ENCODE results near the gene EXOC2. TPM values are rescaled to one million over a fixed set of nuclear protein-coding genes. Genes with fewer than 3 reads are reported as not detected.

Gene EXOC2
- total RNA-seq, 1 experiment from 2014 or later = 30.5 TPM

DNA sequence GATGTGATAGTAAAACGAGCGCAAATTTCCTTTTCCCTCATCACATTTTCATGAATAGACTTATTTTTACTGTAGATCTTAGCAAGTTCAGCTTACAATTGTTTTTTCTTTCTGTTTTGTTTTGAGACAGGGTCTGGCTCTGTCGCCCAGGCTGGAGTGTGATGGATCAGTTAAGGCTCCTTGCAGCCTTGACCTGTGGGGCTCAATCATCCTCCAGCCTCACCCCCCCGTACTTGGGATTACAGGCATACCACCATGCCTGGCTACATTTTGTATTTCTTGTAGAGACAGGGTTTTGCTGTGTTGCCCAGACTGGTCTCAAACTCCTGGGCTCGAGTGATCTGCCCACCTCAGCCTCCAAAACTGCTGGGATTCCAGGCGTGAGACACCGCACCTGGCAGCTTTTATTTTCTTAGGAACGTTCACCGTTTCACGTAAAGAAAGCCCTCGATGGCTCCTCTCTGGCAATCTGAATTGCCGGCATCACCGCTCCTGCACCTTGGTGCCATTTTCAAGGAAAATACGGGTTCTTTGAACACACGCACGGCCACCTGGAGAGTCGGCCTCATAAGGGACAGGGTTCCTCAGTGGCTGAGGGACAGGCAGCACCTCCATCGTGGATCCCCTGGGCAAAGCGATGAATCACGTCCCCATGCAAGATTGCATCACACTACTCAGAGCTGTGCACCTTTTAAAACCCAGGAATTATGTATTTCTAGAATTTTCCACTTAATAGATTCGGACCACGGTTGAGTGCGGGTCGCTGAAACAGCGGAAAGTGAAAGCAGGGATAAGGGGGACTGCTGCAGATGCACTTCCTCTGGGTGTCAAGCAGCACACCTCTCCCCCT is 222.7 kb downstream of the EXOC2 start:
- BruUV-seq (replicated peaks) = no TSS peak
- H3K27me3 ChIP-seq (ENCODE audit: control insufficient read depth, insufficient read depth, low read length) = no peaks in the 10 kb centered on the region; the same call in 1 of the 2 replicates
- intact Hi-C loops (cut with micrococcal nuclease; ENCODE audit: unreplicated experiment) (no loop called here), in situ Hi-C loops (cut with HindIII; ENCODE audit: low pct_unique_long_range_greater_than_20kb, low sequenced_read_pairs) (no loop called here)
- H3K4me3 ChIP-seq (ENCODE audit: low read depth in 2 of 2, low read length in 2 of 2) = no peak overlapping the region
- DNase-seq (ENCODE audit: low read depth, low spot score) (no peak), ATAC-seq (no peak)
- no peak overlapping the region for H3K27ac ChIP-seq (ENCODE audit: low read length)
- POLR2A ChIA-PET = no interaction called here
- H3K36me3 ChIP-seq (ENCODE audit: control insufficient read depth, insufficient read depth, low read length) = no peaks in the 10 kb centered on the region
- CTCF ChIA-PET = no interaction called here
- TF ChIP-seq SIN3A (IDR thresholded peaks at IDR 0.05; ENCODE audit: borderline replicate concordance, insufficient read depth, low read depth, low read length) = no peak
- no peak for TF ChIP-seq POLR2AphosphoS5 (IDR thresholded peaks at IDR 0.05; ENCODE audit: low read depth, low read length)
- no peak for TF ChIP-seq TCF7L2 (IDR thresholded peaks at IDR 0.05; ENCODE audit: low read depth, low read length)
- TF ChIP-seq, protein P1, sequence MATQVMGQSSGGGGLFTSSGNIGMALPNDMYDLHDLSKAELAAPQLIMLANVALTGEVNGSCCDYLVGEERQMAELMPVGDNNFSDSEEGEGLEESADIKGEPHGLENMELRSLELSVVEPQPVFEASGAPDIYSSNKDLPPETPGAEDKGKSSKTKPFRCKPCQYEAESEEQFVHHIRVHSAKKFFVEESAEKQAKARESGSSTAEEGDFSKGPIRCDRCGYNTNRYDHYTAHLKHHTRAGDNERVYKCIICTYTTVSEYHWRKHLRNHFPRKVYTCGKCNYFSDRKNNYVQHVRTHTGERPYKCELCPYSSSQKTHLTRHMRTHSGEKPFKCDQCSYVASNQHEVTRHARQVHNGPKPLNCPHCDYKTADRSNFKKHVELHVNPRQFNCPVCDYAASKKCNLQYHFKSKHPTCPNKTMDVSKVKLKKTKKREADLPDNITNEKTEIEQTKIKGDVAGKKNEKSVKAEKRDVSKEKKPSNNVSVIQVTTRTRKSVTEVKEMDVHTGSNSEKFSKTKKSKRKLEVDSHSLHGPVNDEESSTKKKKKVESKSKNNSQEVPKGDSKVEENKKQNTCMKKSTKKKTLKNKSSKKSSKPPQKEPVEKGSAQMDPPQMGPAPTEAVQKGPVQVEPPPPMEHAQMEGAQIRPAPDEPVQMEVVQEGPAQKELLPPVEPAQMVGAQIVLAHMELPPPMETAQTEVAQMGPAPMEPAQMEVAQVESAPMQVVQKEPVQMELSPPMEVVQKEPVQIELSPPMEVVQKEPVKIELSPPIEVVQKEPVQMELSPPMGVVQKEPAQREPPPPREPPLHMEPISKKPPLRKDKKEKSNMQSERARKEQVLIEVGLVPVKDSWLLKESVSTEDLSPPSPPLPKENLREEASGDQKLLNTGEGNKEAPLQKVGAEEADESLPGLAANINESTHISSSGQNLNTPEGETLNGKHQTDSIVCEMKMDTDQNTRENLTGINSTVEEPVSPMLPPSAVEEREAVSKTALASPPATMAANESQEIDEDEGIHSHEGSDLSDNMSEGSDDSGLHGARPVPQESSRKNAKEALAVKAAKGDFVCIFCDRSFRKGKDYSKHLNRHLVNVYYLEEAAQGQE (IDR thresholded peaks at IDR 0.05; ENCODE audit: insufficient read depth in 1 of 2, low read depth in 2 of 2, low read length in 1 of 2) = no peak
- TF ChIP-seq, protein P2, sequence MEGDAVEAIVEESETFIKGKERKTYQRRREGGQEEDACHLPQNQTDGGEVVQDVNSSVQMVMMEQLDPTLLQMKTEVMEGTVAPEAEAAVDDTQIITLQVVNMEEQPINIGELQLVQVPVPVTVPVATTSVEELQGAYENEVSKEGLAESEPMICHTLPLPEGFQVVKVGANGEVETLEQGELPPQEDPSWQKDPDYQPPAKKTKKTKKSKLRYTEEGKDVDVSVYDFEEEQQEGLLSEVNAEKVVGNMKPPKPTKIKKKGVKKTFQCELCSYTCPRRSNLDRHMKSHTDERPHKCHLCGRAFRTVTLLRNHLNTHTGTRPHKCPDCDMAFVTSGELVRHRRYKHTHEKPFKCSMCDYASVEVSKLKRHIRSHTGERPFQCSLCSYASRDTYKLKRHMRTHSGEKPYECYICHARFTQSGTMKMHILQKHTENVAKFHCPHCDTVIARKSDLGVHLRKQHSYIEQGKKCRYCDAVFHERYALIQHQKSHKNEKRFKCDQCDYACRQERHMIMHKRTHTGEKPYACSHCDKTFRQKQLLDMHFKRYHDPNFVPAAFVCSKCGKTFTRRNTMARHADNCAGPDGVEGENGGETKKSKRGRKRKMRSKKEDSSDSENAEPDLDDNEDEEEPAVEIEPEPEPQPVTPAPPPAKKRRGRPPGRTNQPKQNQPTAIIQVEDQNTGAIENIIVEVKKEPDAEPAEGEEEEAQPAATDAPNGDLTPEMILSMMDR (IDR thresholded peaks at IDR 0.05) = no peak
- no peaks in the 10 kb centered on the region for H3K9me3 ChIP-seq (ENCODE audit: control insufficient read depth, insufficient read depth, low read depth, low read length)
- H3K4me1 ChIP-seq (ENCODE audit: control insufficient read depth, insufficient read depth, low read length) = no peaks in the 10 kb centered on the region

DNA sequence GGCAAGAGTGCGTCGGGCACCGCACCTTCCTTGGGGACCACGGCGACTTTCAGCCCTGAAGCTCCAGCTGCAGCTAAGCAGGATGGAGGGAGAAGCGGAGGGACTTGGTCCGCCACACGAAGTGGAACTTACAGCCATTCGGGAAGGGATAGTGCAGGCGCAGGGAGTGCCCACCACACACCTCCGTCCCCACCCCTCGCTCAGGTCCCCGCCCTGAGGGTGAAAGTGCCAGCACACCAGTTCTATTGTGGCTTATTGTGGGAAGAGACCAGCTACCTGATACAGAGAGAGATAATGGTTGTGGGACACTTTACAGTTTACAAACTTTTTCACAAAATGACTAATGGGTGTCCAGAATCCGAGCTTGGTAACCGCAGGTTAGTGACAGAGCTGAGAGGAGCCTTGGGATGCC is 225.3 kb downstream of the EXOC2 start:
- Histone ChIP-seq H3K36me3 (ENCODE audit: control insufficient read depth, insufficient read depth, low read length) (no peaks in the 10 kb centered on the region), H3K27me3 (ENCODE audit: control insufficient read depth, insufficient read depth, low read length) (no peaks in the 10 kb centered on the region; the same call in 1 of the 2 replicates), H3K4me3 (ENCODE audit: low read depth in 2 of 2, low read length in 2 of 2) (no peak overlapping the region), H3K27ac (ENCODE audit: low read length) (no peak overlapping the region), H3K4me1 (ENCODE audit: control insufficient read depth, insufficient read depth, low read length) (no peaks in the 10 kb centered on the region), H3K9me3 (ENCODE audit: control insufficient read depth, insufficient read depth, low read depth, low read length) (no peaks in the 10 kb centered on the region)
- no TSS peak for BruUV-seq (replicated peaks)
- intact Hi-C loops (cut with micrococcal nuclease; ENCODE audit: unreplicated experiment) = no loop called here
- DNase-seq (ENCODE audit: low read depth, low spot score) = no peak
- no peak for ATAC-seq
- TF ChIP-seq SIN3A (IDR thresholded peaks at IDR 0.05; ENCODE audit: borderline replicate concordance, insufficient read depth, low read depth, low read length) = no peak
- TF ChIP-seq, protein P1 (IDR thresholded peaks at IDR 0.05; ENCODE audit: insufficient read depth in 1 of 2, low read depth in 2 of 2, low read length in 1 of 2) = no peak
- no peak for TF ChIP-seq TCF7L2 (IDR thresholded peaks at IDR 0.05; ENCODE audit: low read depth, low read length)
- TF ChIP-seq, protein P2 (IDR thresholded peaks at IDR 0.05) = no peak
- no peak for TF ChIP-seq POLR2AphosphoS5 (IDR thresholded peaks at IDR 0.05; ENCODE audit: low read depth, low read length)
- POLR2A ChIA-PET = no interaction called here
- CTCF ChIA-PET = no interaction called here
- in situ Hi-C loops (cut with HindIII; ENCODE audit: low pct_unique_long_range_greater_than_20kb, low sequenced_read_pairs) = no loop called here

All from Panc1 (cell line).